Glutamatergic neuron (in vitro differentiated cells): ENCODE measurements around the gene IRF6. TPM values are rescaled to one million over a fixed set of nuclear protein-coding genes. Genes with fewer than 3 reads are reported as not detected.

ENCODE experiments used
- DNase-seq: peaks from one replicate; pipeline ENCODE4 v3.0.0; 2022
- H3K27ac Mint-ChIP-seq: one replicate; pipeline ENCODE4 v1.8.0; 2020; ENCODE audit warnings: mild to moderate bottlenecking, mixed read lengths, inconsistent platforms; ENCODE audit not compliant: unreplicated experiment
- H3K27me3 Mint-ChIP-seq: one replicate; pipeline ENCODE4 v1.8.0; 2020; ENCODE audit warnings: mild to moderate bottlenecking, moderate library complexity, mixed read lengths, inconsistent platforms; ENCODE audit not compliant: unreplicated experiment
- H3K36me3 Mint-ChIP-seq: one replicate; pipeline ENCODE4 v1.8.0; 2020; ENCODE audit warnings: mild to moderate bottlenecking, mixed read lengths, inconsistent platforms; ENCODE audit not compliant: unreplicated experiment
- H3K4me1 Mint-ChIP-seq: one replicate; pipeline ENCODE4 v1.8.0; 2020; ENCODE audit warnings: mild to moderate bottlenecking, low read depth, mixed read lengths, inconsistent platforms; ENCODE audit not compliant: unreplicated experiment
- H3K4me3 Mint-ChIP-seq: one replicate; pipeline ENCODE4 v1.8.0; 2020; ENCODE audit warnings: mild to moderate bottlenecking, mixed read lengths, inconsistent platforms; ENCODE audit not compliant: unreplicated experiment
- H3K9me3 Mint-ChIP-seq: one replicate; pipeline ENCODE4 v1.8.0; 2020; ENCODE audit warnings: mild to moderate bottlenecking, moderate library complexity, mixed read lengths, inconsistent platforms; ENCODE audit not compliant: unreplicated experiment
- CTCF ChIP-seq: fragments of 200-600 bp; sonication (generic); IDR thresholded peaks from one replicate; pipeline ENCODE4 v1.5.0; 2021; ENCODE audit not compliant: partially characterized antibody, unreplicated experiment
- total RNA-seq: library from RNA; stranded (reverse); fragmentation: NEBNext Ultra II Directional; extraction: Animal tissue kit (Norgen Biotek cat#: 25700); gene quantifications from one replicate; pipeline ENCODE4 v1.2.1, GENCODE V29; 2021; ENCODE audit not compliant: unreplicated experiment

IRF6 gene
- total RNA-seq, 1 donor from 2014 or later = 0.47 TPM

GRCh38 chr1:209755926-209756614 is 49.9 kb downstream of the IRF6 start, which contains the start of gene TRAF3IP3:
TRAF3IP3 (plus strand) TSS chr1:209756053; CDS start chr1:209760040, 3,987 bp downstream.
- Mint-ChIP-seq H3K27me3 (no peaks in the 10 kb centered on the region), H3K4me3 (no peak within 1 kb of the TSS), H3K4me1 (no peaks in the 10 kb centered on the region), H3K36me3 (no peaks in the 10 kb centered on the region), H3K27ac (no peak within 1 kb of the TSS), H3K9me3 (peaks cover 2% of the 10 kb centered on the region)
- no peak for TF ChIP-seq CTCF
- no peak for DNase-seq

- Mint-ChIP-seq H3K36me3 (no peaks in the 10 kb centered on the region), H3K4me3 (no peak overlapping the region), H3K27me3 (no peaks in the 10 kb centered on the region), H3K9me3 (peaks cover 2% of the 10 kb centered on the region), H3K4me1 (no peaks in the 10 kb centered on the region), H3K27ac (no peak overlapping the region)
- DNase-seq = no peak
- TF ChIP-seq CTCF = no peak
These were observed 50.7 kb downstream of the IRF6 start for GRCh38 chr1:209755256-209755655.

DNA sequence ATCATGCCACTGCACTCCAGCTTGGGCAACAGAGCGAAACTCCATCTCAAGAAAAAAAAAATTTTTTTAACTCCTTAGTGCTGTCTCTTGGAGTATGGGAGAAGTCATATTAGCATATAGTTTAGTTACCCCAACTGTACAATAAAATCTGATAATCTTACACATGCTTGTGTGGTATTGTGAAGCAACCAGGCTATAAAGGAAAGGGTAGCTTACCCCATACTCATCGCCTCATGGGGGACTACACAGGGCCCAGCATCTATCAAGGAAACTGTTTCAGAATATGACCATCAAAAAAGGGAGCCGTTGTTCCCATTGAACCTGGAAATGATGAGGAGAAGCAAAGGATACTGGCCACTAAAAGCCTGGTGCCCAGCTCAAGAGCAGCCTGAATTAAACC is 53.1 kb downstream of the IRF6 start:
- TF ChIP-seq CTCF = no peak
- Mint-ChIP-seq H3K4me3 (no peak overlapping the region), H3K27ac (no peak overlapping the region)

DNA sequence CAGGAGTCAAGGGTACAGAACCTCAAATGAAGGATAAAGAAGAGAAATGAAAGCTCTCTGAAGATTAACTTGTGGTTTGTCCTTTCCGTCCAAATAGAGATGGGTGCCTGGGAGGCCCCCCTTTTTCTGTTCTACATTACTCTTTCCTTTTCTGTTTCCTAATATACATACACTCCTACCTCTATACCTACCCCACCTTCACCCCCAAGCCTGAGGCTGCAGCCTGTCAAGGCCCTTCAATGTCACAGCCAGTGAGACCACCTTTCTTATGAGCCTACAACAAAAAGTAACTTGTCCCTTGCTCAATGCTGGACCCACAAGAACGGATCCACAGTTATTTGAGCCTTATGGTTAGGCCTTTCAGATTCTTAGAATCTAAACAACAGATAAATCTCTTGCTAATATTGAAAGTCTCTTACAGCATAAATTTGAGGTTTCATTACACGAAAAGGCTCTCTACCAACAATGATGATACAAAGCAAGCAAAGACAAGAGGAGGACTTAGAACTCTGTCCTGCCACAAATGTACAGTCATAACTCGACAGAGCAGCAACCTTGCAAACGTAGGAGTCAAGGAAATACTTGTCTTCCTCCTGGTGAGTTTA is 54.2 kb downstream of the IRF6 start:
- Mint-ChIP-seq H3K36me3 (no peaks in the 10 kb centered on the region), H3K27me3 (no peaks in the 10 kb centered on the region), H3K27ac (no peak overlapping the region), H3K4me1 (peaks cover 3% of the 10 kb centered on the region), H3K4me3 (no peak overlapping the region), H3K9me3 (peaks cover 2% of the 10 kb centered on the region)
- no peak for TF ChIP-seq CTCF
- DNase-seq = no peak

More for the DNA sequence above, 53.1 kb downstream of the IRF6 start:
- Mint-ChIP-seq H3K4me1 (no peaks in the 10 kb centered on the region), H3K9me3 (peaks cover 2% of the 10 kb centered on the region), H3K27me3 (no peaks in the 10 kb centered on the region), H3K36me3 (no peaks in the 10 kb centered on the region)
- DNase-seq = no peak

- TF ChIP-seq CTCF = no peak
- Mint-ChIP-seq H3K4me3 (no peak overlapping the region), H3K4me1 (peaks cover 11% of the 10 kb centered on the region), H3K36me3 (no peaks in the 10 kb centered on the region), H3K27me3 (no peaks in the 10 kb centered on the region), H3K27ac (no peak overlapping the region), H3K9me3 (peaks cover 2% of the 10 kb centered on the region)
- DNase-seq = no peak
These were observed 56.1 kb downstream of the IRF6 start for GRCh38 chr1:209749670-209750323.
